GM18526 (cell line): Measurements from ENCODE around the gene SYNJ2.

ENCODE experiments used
- POLR2A ChIP-seq: IDR thresholded peaks from 3 replicates; pipeline ENCODE4 v1.6.1; 2011; ENCODE audit not compliant: insufficient read length; ENCODE audit errors: extremely low read depth

Gene SYNJ2

GRCh38 chr6:157987788-157988699 lies 6.4 kb downstream of the SYNJ2 start:
- no peak for TF ChIP-seq POLR2A

- TF ChIP-seq POLR2A: no peak
Measured at GRCh38 chr6:157988700-157989063, 7.0 kb downstream of the SYNJ2 start.

- no peak for TF ChIP-seq POLR2A
Measured at GRCh38 chr6:157989541-157990289, 8.1 kb downstream of the SYNJ2 start.

- no peak for TF ChIP-seq POLR2A
Measured at GRCh38 chr6:157990321-157991066, 8.8 kb downstream of the SYNJ2 start.

- no peak for TF ChIP-seq POLR2A
Measured at GRCh38 chr6:157991067-157991432, 9.4 kb downstream of the SYNJ2 start.

GRCh38 chr6:157993076-157993475 lies 11.4 kb downstream of the SYNJ2 start:
- no peak for TF ChIP-seq POLR2A

GRCh38 chr6:157994125-157994795 lies 12.6 kb downstream of the SYNJ2 start:
- no peak for TF ChIP-seq POLR2A

- no peak for TF ChIP-seq POLR2A
Measured at GRCh38 chr6:157995458-157995857, 13.8 kb downstream of the SYNJ2 start.

- TF ChIP-seq POLR2A: no peak
Measured at GRCh38 chr6:157996201-157996712, 14.6 kb downstream of the SYNJ2 start.

GRCh38 chr6:157996918-157997702 lies 15.4 kb downstream of the SYNJ2 start:
- no peak for TF ChIP-seq POLR2A

- no peak for TF ChIP-seq POLR2A
Measured at GRCh38 chr6:157997893-157998608, 16.4 kb downstream of the SYNJ2 start.

GRCh38 chr6:157998707-157999167 lies 17.1 kb downstream of the SYNJ2 start:
- no peak for TF ChIP-seq POLR2A
